HG03571 (cell line): ENCODE measurements around the gene DDX6.

Experiments
- ATAC-seq: cut with Tn5 transposase; IDR thresholded peaks from one replicate; pipeline ENCODE4 v1.9.1; 2021; ENCODE audit not compliant: unreplicated experiment

DDX6 gene

DNA sequence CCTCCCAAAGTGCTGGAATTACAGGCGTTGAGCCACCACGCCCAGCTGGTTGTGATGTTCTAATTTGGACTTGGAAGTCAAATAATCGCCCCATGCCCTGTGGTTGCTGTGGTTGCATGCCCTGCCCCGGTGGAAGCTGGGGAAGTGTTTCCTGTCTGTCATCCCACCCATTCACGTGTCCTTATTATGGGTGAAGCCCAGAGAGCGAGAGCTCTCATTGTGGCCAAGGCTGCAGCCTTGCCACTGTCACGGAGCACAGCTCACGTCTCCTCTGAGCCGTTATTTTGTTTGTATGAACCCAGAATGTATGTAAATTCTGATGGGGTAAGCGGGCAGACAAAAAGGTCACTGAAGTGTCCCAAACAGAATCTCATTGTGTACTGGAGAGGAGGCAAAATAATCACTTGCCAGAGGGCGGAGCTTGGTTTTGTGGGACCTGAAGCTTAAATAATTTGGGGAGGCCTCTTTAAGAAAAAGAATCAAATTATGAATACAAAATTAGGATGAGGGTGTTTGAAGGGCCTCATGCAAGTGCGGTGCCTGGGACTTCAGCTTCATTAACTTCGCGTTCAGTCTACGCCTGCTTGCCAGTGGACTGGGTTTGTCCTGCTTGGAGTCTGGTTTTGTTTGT lies 85.7 kb downstream of the DDX6 start:
- no peak for ATAC-seq

DNA sequence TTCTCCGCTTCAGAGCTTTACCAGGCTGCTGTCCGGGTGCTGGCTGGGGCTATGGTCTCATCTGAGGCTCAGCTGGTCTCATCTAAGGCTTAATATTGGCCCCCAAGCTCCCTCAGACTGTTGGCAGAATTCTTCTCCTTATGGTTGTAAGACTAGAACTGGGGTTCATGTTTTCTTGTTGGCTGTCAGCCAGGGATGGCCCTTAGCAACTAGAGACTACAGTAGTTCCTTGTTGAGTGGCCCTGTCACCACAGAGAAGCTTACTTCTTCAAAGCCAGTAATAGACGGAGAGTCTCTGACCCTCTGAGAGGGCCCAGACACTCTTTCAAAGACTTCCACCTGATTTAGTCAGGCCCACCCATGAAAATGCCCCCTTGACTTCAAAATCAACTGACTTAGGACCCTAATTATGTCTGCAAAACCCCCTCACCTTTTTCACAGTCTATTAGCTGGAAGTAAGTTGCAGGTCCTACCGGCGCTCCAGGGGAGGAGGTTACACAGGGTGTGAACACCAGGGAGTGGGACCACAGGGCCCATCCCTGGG lies 87.3 kb downstream of the DDX6 start:
- no peak for ATAC-seq

GRCh38 chr11:118699506-118700220 lies 91.3 kb downstream of the DDX6 start:
- ATAC-seq, result no peak
